Peyer's patch (tissue), 4 donors: ENCODE results near the gene PRCD.
"Not testable (repeated sequence)": the region's sequence is repeated elsewhere in the genome, so short reads cannot be mapped to it uniquely, and the experiment has no call there.

ENCODE experiments used
- POLR2A ChIP-seq, 2 donors: fragments of 450-650 bp; IDR thresholded peaks; one replicate each; pipeline ENCODE4 v1.5.1; 2017; ENCODE audit warnings: antibody characterized with exemption in 2 of 2, mild to moderate bottlenecking in 2 of 2, moderate library complexity in 2 of 2
- TF ChIP-seq, protein P1 (sequence below), 6 experiments: fragments of 450-650 bp in 4 of 6; fragments of 200-600 bp in 2 of 6; sonication (generic) in 1 of 6; IDR thresholded peaks; one replicate each; pipeline ENCODE4 v1.5.1; 2017 to 2019; ENCODE audit warnings: antibody characterized with exemption in 6 of 6, mild to moderate bottlenecking in 3 of 6, moderate library complexity in 1 of 6

DNA sequence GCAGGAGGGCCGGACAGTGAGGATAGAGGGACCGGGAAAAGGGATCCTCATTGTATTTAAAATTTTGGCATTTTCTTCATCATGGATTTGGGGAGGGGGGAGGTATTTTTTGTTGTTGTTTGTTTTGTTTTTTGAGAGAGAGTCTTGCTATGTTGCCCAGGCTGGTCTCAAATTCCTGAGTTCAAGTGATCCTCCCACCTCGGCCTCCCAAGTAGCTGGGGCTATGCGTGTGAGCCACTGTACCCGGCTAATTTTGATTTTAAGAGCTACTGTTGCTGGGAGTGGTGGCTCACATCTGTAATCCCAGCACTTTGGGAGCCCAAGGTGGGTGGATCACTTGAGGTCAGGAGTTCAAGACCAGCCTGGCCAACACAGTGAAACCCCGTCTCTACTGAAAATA is 25.5 kb upstream of the PRCD start:
- TF ChIP-seq, protein P1, sequence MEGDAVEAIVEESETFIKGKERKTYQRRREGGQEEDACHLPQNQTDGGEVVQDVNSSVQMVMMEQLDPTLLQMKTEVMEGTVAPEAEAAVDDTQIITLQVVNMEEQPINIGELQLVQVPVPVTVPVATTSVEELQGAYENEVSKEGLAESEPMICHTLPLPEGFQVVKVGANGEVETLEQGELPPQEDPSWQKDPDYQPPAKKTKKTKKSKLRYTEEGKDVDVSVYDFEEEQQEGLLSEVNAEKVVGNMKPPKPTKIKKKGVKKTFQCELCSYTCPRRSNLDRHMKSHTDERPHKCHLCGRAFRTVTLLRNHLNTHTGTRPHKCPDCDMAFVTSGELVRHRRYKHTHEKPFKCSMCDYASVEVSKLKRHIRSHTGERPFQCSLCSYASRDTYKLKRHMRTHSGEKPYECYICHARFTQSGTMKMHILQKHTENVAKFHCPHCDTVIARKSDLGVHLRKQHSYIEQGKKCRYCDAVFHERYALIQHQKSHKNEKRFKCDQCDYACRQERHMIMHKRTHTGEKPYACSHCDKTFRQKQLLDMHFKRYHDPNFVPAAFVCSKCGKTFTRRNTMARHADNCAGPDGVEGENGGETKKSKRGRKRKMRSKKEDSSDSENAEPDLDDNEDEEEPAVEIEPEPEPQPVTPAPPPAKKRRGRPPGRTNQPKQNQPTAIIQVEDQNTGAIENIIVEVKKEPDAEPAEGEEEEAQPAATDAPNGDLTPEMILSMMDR (IDR thresholded peaks at IDR 0.05): not testable (repeated sequence)
- not testable (repeated sequence) for TF ChIP-seq POLR2A (IDR thresholded peaks at IDR 0.05)
